Astrocyte of the spinal cord (primary cell): Measurements from ENCODE around the gene ZDHHC13.
"Not testable (repeated sequence)": the region's sequence is repeated elsewhere in the genome, so short reads cannot be mapped to it uniquely, and the experiment has no call there.

ENCODE experiments used
- DNase-seq: peaks from one replicate; pipeline ENCODE4 v3.0.0; 2011; ENCODE audit warnings: low read depth, low spot score
- H3K4me3 ChIP-seq: 2 replicates; pipeline ENCODE4 v1.5.1; 2011; ENCODE audit warnings: low read depth, mild to moderate bottlenecking, low read length, moderate library complexity
- in situ Hi-C: cut with HindIII; loops from 2 replicates; pipeline ENCODE4 v1.10.0; 2017; ENCODE audit warnings: low sequenced_read_pairs
- TF ChIP-seq, protein P1 (sequence below): IDR thresholded peaks from 2 replicates; pipeline ENCODE4 v1.5.1; 2012; ENCODE audit warnings: low read depth, mild to moderate bottlenecking, low read length, inconsistent platforms

ZDHHC13 gene

DNA sequence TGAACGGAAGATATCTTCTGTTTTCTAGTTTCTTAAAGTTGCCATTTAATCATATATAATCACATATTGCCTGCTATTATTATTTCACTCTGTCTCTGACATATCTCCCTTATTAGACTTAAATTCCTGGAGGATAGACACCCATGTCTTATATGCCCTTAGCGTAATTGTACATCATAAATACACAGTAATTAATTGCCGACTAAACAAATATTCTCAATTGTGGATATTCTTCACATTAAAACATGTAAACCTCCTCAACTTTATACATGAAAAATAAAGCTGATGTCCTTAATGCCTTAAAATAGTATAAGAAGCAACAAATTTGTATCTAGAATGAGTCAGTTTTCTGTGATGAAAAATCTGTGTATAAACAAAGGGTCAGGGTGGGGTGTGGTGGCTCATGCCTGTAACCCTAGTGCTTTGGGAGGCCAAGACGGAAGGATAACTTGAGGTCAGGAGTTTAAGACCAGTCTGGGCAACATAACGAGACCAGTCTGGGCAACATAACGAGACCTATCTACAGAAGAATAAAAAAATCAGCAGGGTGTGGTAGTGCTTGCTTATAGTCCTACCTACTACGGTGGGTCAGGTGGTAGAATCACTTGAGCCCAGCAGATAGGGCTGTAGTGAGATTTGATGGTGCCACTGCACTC is 6.1 kb downstream of the ZDHHC13 start:
- H3K4me3 ChIP-seq = no peak overlapping the region
- in situ Hi-C loops = no loop called here
- DNase-seq = no peak
- TF ChIP-seq, protein P1, sequence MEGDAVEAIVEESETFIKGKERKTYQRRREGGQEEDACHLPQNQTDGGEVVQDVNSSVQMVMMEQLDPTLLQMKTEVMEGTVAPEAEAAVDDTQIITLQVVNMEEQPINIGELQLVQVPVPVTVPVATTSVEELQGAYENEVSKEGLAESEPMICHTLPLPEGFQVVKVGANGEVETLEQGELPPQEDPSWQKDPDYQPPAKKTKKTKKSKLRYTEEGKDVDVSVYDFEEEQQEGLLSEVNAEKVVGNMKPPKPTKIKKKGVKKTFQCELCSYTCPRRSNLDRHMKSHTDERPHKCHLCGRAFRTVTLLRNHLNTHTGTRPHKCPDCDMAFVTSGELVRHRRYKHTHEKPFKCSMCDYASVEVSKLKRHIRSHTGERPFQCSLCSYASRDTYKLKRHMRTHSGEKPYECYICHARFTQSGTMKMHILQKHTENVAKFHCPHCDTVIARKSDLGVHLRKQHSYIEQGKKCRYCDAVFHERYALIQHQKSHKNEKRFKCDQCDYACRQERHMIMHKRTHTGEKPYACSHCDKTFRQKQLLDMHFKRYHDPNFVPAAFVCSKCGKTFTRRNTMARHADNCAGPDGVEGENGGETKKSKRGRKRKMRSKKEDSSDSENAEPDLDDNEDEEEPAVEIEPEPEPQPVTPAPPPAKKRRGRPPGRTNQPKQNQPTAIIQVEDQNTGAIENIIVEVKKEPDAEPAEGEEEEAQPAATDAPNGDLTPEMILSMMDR = no peak

GRCh38 chr11:19126562-19127325 is 9.8 kb downstream of the ZDHHC13 start:
- H3K4me3 ChIP-seq, DNase-seq, in situ Hi-C loops: not testable (repeated sequence)

GRCh38 chr11:19134004-19134403 is 17.0 kb downstream of the ZDHHC13 start:
- in situ Hi-C loops = no loop called here
- TF ChIP-seq, protein P1 = no peak
- DNase-seq = no peak
- H3K4me3 ChIP-seq = no peak overlapping the region

GRCh38 chr11:19136884-19137283 is 19.9 kb downstream of the ZDHHC13 start:
- in situ Hi-C loops, H3K4me3 ChIP-seq, DNase-seq: not testable (repeated sequence)

- TF ChIP-seq, protein P1 = no peak
- H3K4me3 ChIP-seq = no peak overlapping the region
- in situ Hi-C loops = no loop called here
- DNase-seq = no peak
Measured at GRCh38 chr11:19145319-19145718, 28.4 kb downstream of the ZDHHC13 start.

GRCh38 chr11:19156892-19157291 is 39.9 kb downstream of the ZDHHC13 start:
- TF ChIP-seq, protein P1 = no peak
- no peak overlapping the region for H3K4me3 ChIP-seq
- DNase-seq = no peak
- in situ Hi-C loops = no loop called here

DNA sequence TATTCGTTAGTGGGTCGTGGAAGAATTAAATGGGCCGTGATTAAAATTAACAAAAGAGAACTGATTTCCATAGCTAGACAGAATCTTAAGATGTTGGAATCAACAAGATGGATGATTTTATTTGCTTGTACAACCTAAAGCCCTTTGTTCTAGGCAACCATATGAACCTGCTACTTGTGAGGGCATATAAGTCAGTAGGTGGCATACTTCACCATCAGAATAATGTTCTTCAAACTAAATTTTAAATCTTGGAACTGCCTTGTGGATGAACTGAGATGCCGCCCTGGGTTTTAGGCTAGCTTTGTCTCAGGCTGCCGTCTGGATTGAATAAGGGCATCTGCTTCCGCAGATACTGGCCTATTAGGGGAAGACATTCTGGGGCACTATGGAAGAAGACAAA is 43.9 kb downstream of the ZDHHC13 start:
- in situ Hi-C loops = no loop called here
- DNase-seq = no peak
- TF ChIP-seq, protein P1 = no peak

More for the DNA sequence above, 43.9 kb downstream of the ZDHHC13 start:
- H3K4me3 ChIP-seq = no peak overlapping the region
